Trophoblast cell (in vitro differentiated cells and primary cell): ENCODE measurements around the gene SNPH.
"Not testable (repeated sequence)": the region's sequence is repeated elsewhere in the genome, so short reads cannot be mapped to it uniquely, and the experiment has no call there.

Experiments used
- DNase-seq, 2 donors: peaks; one replicate each; pipeline ENCODE4 v3.0.0-alpha.2; 2016
- H2AFZ ChIP-seq: 2 replicates; pipeline ENCODE4 v1.6.1; 2013; ENCODE audit warnings: low read length, moderate library complexity, mild to moderate bottlenecking; ENCODE audit not compliant: insufficient read depth, poor library complexity
- H2AK5ac ChIP-seq: 2 replicates; pipeline ENCODE4 v1.6.1; 2013; ENCODE audit warnings: mild to moderate bottlenecking, low read length
- H2BK120ac ChIP-seq: 2 replicates; pipeline ENCODE4 v1.6.1; 2013; ENCODE audit warnings: low read length, mild to moderate bottlenecking, moderate library complexity; ENCODE audit not compliant: insufficient read depth, poor library complexity
- H2BK12ac ChIP-seq: 2 replicates; pipeline ENCODE4 v1.6.1; 2013; ENCODE audit warnings: mild to moderate bottlenecking, low read length, moderate library complexity
- H2BK5ac ChIP-seq: 2 replicates; pipeline ENCODE4 v1.6.1; 2013; ENCODE audit warnings: low read length, low read depth, moderate library complexity, mild to moderate bottlenecking; ENCODE audit not compliant: poor library complexity
- H3K14ac ChIP-seq: 2 replicates; pipeline ENCODE4 v1.6.1; 2013; ENCODE audit warnings: mild to moderate bottlenecking, low read length
- H3K18ac ChIP-seq: 2 replicates; pipeline ENCODE4 v1.6.1; 2013; ENCODE audit warnings: mild to moderate bottlenecking, low read length
- H3K23ac ChIP-seq: 2 replicates; pipeline ENCODE4 v1.6.1; 2013; ENCODE audit warnings: low read length
- H3K27ac ChIP-seq: 2 replicates; pipeline ENCODE4 v1.5.1; 2013; ENCODE audit warnings: low read depth, mild to moderate bottlenecking, inconsistent platforms, low read length, moderate library complexity
- H3K27me3 ChIP-seq: 2 replicates; pipeline ENCODE4 v1.6.1; 2013; ENCODE audit warnings: inconsistent platforms, mild to moderate bottlenecking, low read length, moderate library complexity; ENCODE audit not compliant: insufficient read depth
- H3K36me3 ChIP-seq, 2 experiments: 1 replicate in 1 of 2; 2 replicates in 1 of 2; pipeline ENCODE4 v1.6.1; 2013; ENCODE audit warnings: low read length in 2 of 2, mild to moderate bottlenecking in 2 of 2, moderate library complexity in 1 of 2; ENCODE audit not compliant: insufficient read depth in 2 of 2, control insufficient read depth in 1 of 2
- H3K4ac ChIP-seq: 2 replicates; pipeline ENCODE4 v1.6.1; 2013; ENCODE audit warnings: low read depth, mild to moderate bottlenecking, low read length, moderate library complexity
- H3K4me1 ChIP-seq, 2 experiments: 1 replicate in 1 of 2; 2 replicates in 1 of 2; pipeline ENCODE4 v1.6.1; 2013; ENCODE audit warnings: low read length in 2 of 2, mild to moderate bottlenecking in 2 of 2, moderate library complexity in 1 of 2; ENCODE audit not compliant: insufficient read depth in 2 of 2, control insufficient read depth in 1 of 2
- H3K4me2 ChIP-seq: 2 replicates; pipeline ENCODE4 v1.6.1; 2013; ENCODE audit warnings: inconsistent platforms, mild to moderate bottlenecking, low read length, moderate library complexity
- H3K4me3 ChIP-seq: 2 replicates; pipeline ENCODE4 v1.5.1; 2013; ENCODE audit warnings: mild to moderate bottlenecking, low read depth, low read length, inconsistent platforms
- H3K79me1 ChIP-seq: one replicate; pipeline ENCODE4 v1.6.1; 2013; ENCODE audit warnings: low read length
- H3K79me2 ChIP-seq: 2 replicates; pipeline ENCODE4 v1.6.1; 2013; ENCODE audit warnings: low read length, mild to moderate bottlenecking; ENCODE audit not compliant: control insufficient read depth, insufficient read depth, poor library complexity
- H3K9ac ChIP-seq: 2 replicates; pipeline ENCODE4 v1.6.1; 2013; ENCODE audit warnings: mild to moderate bottlenecking, low read length
- H3K9me3 ChIP-seq: 2 replicates; pipeline ENCODE4 v1.6.1; 2013; ENCODE audit warnings: low read depth, mild to moderate bottlenecking, control low read depth, inconsistent platforms, low read length; ENCODE audit not compliant: insufficient read depth
- H4K12ac ChIP-seq: 2 replicates; pipeline ENCODE4 v1.6.1; 2013; ENCODE audit warnings: low read depth, mild to moderate bottlenecking, low read length, moderate library complexity
- H4K8ac ChIP-seq: 2 replicates; pipeline ENCODE4 v1.6.1; 2013; ENCODE audit warnings: low read depth, mild to moderate bottlenecking, low read length, moderate library complexity
- H4K91ac ChIP-seq: one replicate; pipeline ENCODE4 v1.6.1; 2013; ENCODE audit warnings: low read depth, mild to moderate bottlenecking, low read length, moderate library complexity
- WGBS: extraction: QIAGEN DNeasy Blood & Tissue Kit; methylation state at CpG from one replicate; pipeline ENCODE4 v1.1.7; 2013; ENCODE audit warnings: missing lambda C conversion rate; ENCODE audit not compliant: insufficient read length, insufficient coverage; ENCODE audit errors: extremely low coverage; 5-methylcytosine and 5-hydroxymethylcytosine counted together

Gene SNPH

GRCh38 chr20:1247689-1248088, 18.4 kb upstream of the SNPH start:
- H2BK120ac ChIP-seq, result no peak overlapping the region
- H2AFZ ChIP-seq, result no peak overlapping the region
- H3K4ac ChIP-seq, result no peak overlapping the region
- H4K12ac ChIP-seq, result no peak overlapping the region
- H2BK5ac ChIP-seq, result no peak overlapping the region
- no peak for DNase-seq
- no peaks in the 10 kb centered on the region for H3K9me3 ChIP-seq
- no peak overlapping the region for H2AK5ac ChIP-seq
- no peak overlapping the region for H3K27ac ChIP-seq
- no peak overlapping the region for H3K14ac ChIP-seq
- no peaks in the 10 kb centered on the region for H3K4me1 ChIP-seq
- H4K8ac ChIP-seq, result no peak overlapping the region
- no peak overlapping the region for H3K9ac ChIP-seq
- no peaks in the 10 kb centered on the region for H3K27me3 ChIP-seq
- no peak overlapping the region for H3K18ac ChIP-seq
- H4K91ac ChIP-seq, result no peak overlapping the region
- H3K36me3 ChIP-seq, result no peaks in the 10 kb centered on the region
- H3K4me2 ChIP-seq, result no peak overlapping the region
- H3K23ac ChIP-seq, result no peak overlapping the region
- no peak overlapping the region for H2BK12ac ChIP-seq
- no peak overlapping the region for H3K4me3 ChIP-seq
- no peaks in the 10 kb centered on the region for H3K79me2 ChIP-seq
- H3K79me1 ChIP-seq, result no peaks in the 10 kb centered on the region

GRCh38 chr20:1250282-1250681, 15.8 kb upstream of the SNPH start:
- H2AK5ac ChIP-seq, H3K4me3 ChIP-seq, H3K9ac ChIP-seq, H2BK5ac ChIP-seq, H2BK12ac ChIP-seq, H3K14ac ChIP-seq, H3K4me1 ChIP-seq, H3K79me1 ChIP-seq, H3K18ac ChIP-seq, H4K91ac ChIP-seq, H2BK120ac ChIP-seq, H3K27ac ChIP-seq, H3K27me3 ChIP-seq, H2AFZ ChIP-seq, DNase-seq, H3K9me3 ChIP-seq, H4K8ac ChIP-seq, H4K12ac ChIP-seq, H3K4me2 ChIP-seq, H3K79me2 ChIP-seq, H3K4ac ChIP-seq, H3K36me3 ChIP-seq, H3K23ac ChIP-seq: not testable (repeated sequence)
- WGBS, result no CpG with 5 or more reads among the region's 2 CpGs

GRCh38 chr20:1252416-1252815, 13.7 kb upstream of the SNPH start:
- H2BK120ac ChIP-seq, result no peak overlapping the region
- H4K8ac ChIP-seq, result no peak overlapping the region
- H3K4me3 ChIP-seq, result no peak overlapping the region
- no peaks in the 10 kb centered on the region for H3K27me3 ChIP-seq
- H4K12ac ChIP-seq, result no peak overlapping the region
- H2BK5ac ChIP-seq, result no peak overlapping the region
- no peaks in the 10 kb centered on the region for H3K4me1 ChIP-seq
- no peak overlapping the region for H2AK5ac ChIP-seq
- no peaks in the 10 kb centered on the region for H3K79me2 ChIP-seq
- H3K23ac ChIP-seq, result no peak overlapping the region
- H4K91ac ChIP-seq, result no peak overlapping the region
- H3K14ac ChIP-seq, result no peak overlapping the region
- H2BK12ac ChIP-seq, result no peak overlapping the region
- no peak overlapping the region for H3K27ac ChIP-seq
- no peaks in the 10 kb centered on the region for H3K36me3 ChIP-seq
- no CpG with 5 or more reads among the region's 3 CpGs for WGBS
- no peak for DNase-seq
- no peak overlapping the region for H3K18ac ChIP-seq
- no peak overlapping the region for H3K9ac ChIP-seq
- H3K9me3 ChIP-seq, result no peaks in the 10 kb centered on the region
- H3K79me1 ChIP-seq, result no peaks in the 10 kb centered on the region
- no peak overlapping the region for H2AFZ ChIP-seq
- H3K4me2 ChIP-seq, result no peak overlapping the region
- H3K4ac ChIP-seq, result no peak overlapping the region

GRCh38 chr20:1254254-1254653, 11.8 kb upstream of the SNPH start:
- no peak overlapping the region for H3K18ac ChIP-seq
- H3K27ac ChIP-seq, result no peak overlapping the region
- H4K8ac ChIP-seq, result no peak overlapping the region
- H3K14ac ChIP-seq, result no peak overlapping the region
- H3K4me1 ChIP-seq, result no peaks in the 10 kb centered on the region
- H2AK5ac ChIP-seq, result no peak overlapping the region
- no peak overlapping the region for H3K9ac ChIP-seq
- no peaks in the 10 kb centered on the region for H3K36me3 ChIP-seq
- no peaks in the 10 kb centered on the region for H3K27me3 ChIP-seq
- H3K4me3 ChIP-seq, result no peak overlapping the region
- no peak overlapping the region for H3K4me2 ChIP-seq
- H3K4ac ChIP-seq, result no peak overlapping the region
- H4K12ac ChIP-seq, result no peak overlapping the region
- no peaks in the 10 kb centered on the region for H3K79me1 ChIP-seq
- H2BK12ac ChIP-seq, result no peak overlapping the region
- no peak for DNase-seq
- no peaks in the 10 kb centered on the region for H3K9me3 ChIP-seq
- WGBS, result no CpG with 5 or more reads among the region's 2 CpGs
- H2BK5ac ChIP-seq, result no peak overlapping the region
- H3K23ac ChIP-seq, result no peak overlapping the region
- no peaks in the 10 kb centered on the region for H3K79me2 ChIP-seq
- H4K91ac ChIP-seq, result no peak overlapping the region
- no peak overlapping the region for H2AFZ ChIP-seq
- H2BK120ac ChIP-seq, result no peak overlapping the region

- Histone ChIP-seq H4K12ac (no peak overlapping the region), H3K4me1 (no peaks in the 10 kb centered on the region), H3K9ac (no peak overlapping the region), H4K91ac (no peak overlapping the region), H2AK5ac (no peak overlapping the region), H3K36me3 (no peaks in the 10 kb centered on the region), H3K4me3 (no peak overlapping the region), H3K4ac (no peak overlapping the region), H3K79me2 (no peaks in the 10 kb centered on the region), H4K8ac (no peak overlapping the region), H2AFZ (no peak overlapping the region), H3K4me2 (no peak overlapping the region), H3K18ac (no peak overlapping the region), H3K27ac (no peak overlapping the region), H2BK5ac (no peak overlapping the region), H3K27me3 (no peaks in the 10 kb centered on the region), H2BK120ac (no peak overlapping the region), H3K79me1 (no peaks in the 10 kb centered on the region), H3K9me3 (no peaks in the 10 kb centered on the region), H3K23ac (no peak overlapping the region), H2BK12ac (no peak overlapping the region), H3K14ac (no peak overlapping the region)
- DNase-seq, result no peak
- no CpG with 5 or more reads among the region's 2 CpGs for WGBS
These were observed 10.4 kb upstream of the SNPH start for GRCh38 chr20:1255675-1256074.
